Mucosa of rectum (tissue), 2 donors: ENCODE data around the gene LZTS3.
A peak's percentile ranks its signal among the peaks of the same experiment; 100 is the strongest.
"Not testable (repeated sequence)": the region's sequence is repeated elsewhere in the genome, so short reads cannot be mapped to it uniquely, and the experiment has no call there.

ENCODE experiments used
- H3K27ac ChIP-seq, 2 donors: one replicate each; pipeline ENCODE4 v1.7.0; 2013; ENCODE audit warnings: inconsistent platforms in 2 of 2, low read depth in 2 of 2, low read length in 2 of 2
- H3K27me3 ChIP-seq, 2 donors: one replicate each; pipeline ENCODE4 v1.7.0; 2013; ENCODE audit warnings: low read length in 2 of 2; ENCODE audit not compliant: control insufficient read depth in 2 of 2, insufficient read depth in 2 of 2
- H3K36me3 ChIP-seq, 2 donors: one replicate each; pipeline ENCODE4 v1.7.0; 2013; ENCODE audit warnings: low read length in 2 of 2; ENCODE audit not compliant: control insufficient read depth in 2 of 2, insufficient read depth in 2 of 2
- H3K4me1 ChIP-seq, 2 donors: one replicate each; pipeline ENCODE4 v1.7.0; 2013; ENCODE audit warnings: low read length in 2 of 2, mild to moderate bottlenecking in 1 of 2; ENCODE audit not compliant: control insufficient read depth in 2 of 2, insufficient read depth in 2 of 2
- H3K4me3 ChIP-seq, 2 donors: one replicate each; pipeline ENCODE4 v1.7.0; 2013; ENCODE audit warnings: low read length in 2 of 2
- H3K9ac ChIP-seq, 2 donors: one replicate each; pipeline ENCODE4 v1.7.0; 2013; ENCODE audit warnings: low read length in 2 of 2, low read depth in 1 of 2, mild to moderate bottlenecking in 1 of 2
- H3K9me3 ChIP-seq, 2 donors: one replicate each; pipeline ENCODE4 v1.7.0; 2013; ENCODE audit warnings: low read length in 2 of 2; ENCODE audit not compliant: control insufficient read depth in 2 of 2
- donor health status: healthy.
- donor health status: Normal muscosa, but diverticular disease.

Gene LZTS3

GRCh38 chr20:3172933-3173609 is at the start of gene LZTS3:
Gene LZTS3, minus strand, starts transcription at chr20:3173549. Its CDS starts 6,386 bp downstream, at chr20:3167163.
- peak within 1 kb of the TSS in 1 of 2 donors; percentile 1 for H3K27ac ChIP-seq
- peaks cover 9 to 15% of the 10 kb centered on the region in 2 donors for H3K27me3 ChIP-seq

GRCh38 chr20:3221398-3222226 is 48.3 kb upstream of the LZTS3 start:
- Histone ChIP-seq H3K36me3 (peaks cover 14 to 16% of the 10 kb centered on the region in 2 donors), H3K27me3 (no peaks in the 10 kb centered on the region), H3K4me3 (no peak overlapping the region), H3K4me1 (peaks cover 6 to 18% of the 10 kb centered on the region in 2 donors), H3K9ac (no peak overlapping the region), H3K9me3 (no peaks in the 10 kb centered on the region), H3K27ac (no peak overlapping the region)

More at GRCh38 chr20:3172933-3173609, at the start of gene LZTS3:
- Histone ChIP-seq H3K9ac (peak within 1 kb of the TSS; percentile 63), H3K9me3 (no peaks in the 10 kb centered on the region), H3K36me3 (no peaks in the 10 kb centered on the region), H3K4me3 (peak within 1 kb of the TSS; percentile 68 to 79), H3K4me1 (peaks cover 5 to 9% of the 10 kb centered on the region in 2 donors)

GRCh38 chr20:3218307-3218988 is 45.1 kb upstream of the LZTS3 start:
- no peak overlapping the region for H3K27ac ChIP-seq
- H3K9ac ChIP-seq: no peak overlapping the region

GRCh38 chr20:3215359-3215917 is 42.1 kb upstream of the LZTS3 start:
- not testable (repeated sequence) for H3K9me3 ChIP-seq, H3K27me3 ChIP-seq, H3K27ac ChIP-seq, H3K4me1 ChIP-seq, H3K4me3 ChIP-seq, H3K9ac ChIP-seq
- peaks cover 11 to 18% of the 10 kb centered on the region in 2 donors for H3K36me3 ChIP-seq

More at GRCh38 chr20:3218307-3218988, 45.1 kb upstream of the LZTS3 start:
- no peaks in the 10 kb centered on the region for H3K9me3 ChIP-seq
- H3K36me3 ChIP-seq: peaks cover 17 to 27% of the 10 kb centered on the region in 2 donors
- H3K27me3 ChIP-seq: no peaks in the 10 kb centered on the region
- peak overlapping the region in 1 of 2 donors; percentile 15 for H3K4me3 ChIP-seq
- H3K4me1 ChIP-seq: peaks cover 4 to 14% of the 10 kb centered on the region in 2 donors

- no peaks in the 10 kb centered on the region for H3K9me3 ChIP-seq
- H3K4me3 ChIP-seq: no peak overlapping the region
- H3K4me1 ChIP-seq: peaks cover 9 to 13% of the 10 kb centered on the region in 2 donors
- H3K27ac ChIP-seq: no peak overlapping the region
- H3K9ac ChIP-seq: no peak overlapping the region
- H3K36me3 ChIP-seq: peaks cover 11 to 18% of the 10 kb centered on the region in 2 donors
- no peaks in the 10 kb centered on the region for H3K27me3 ChIP-seq
Observed at GRCh38 chr20:3213226-3213625, 39.9 kb upstream of the LZTS3 start.

- Histone ChIP-seq H3K9me3 (no peaks in the 10 kb centered on the region), H3K9ac (peak overlapping the region; percentile 75 to 83), H3K4me1 (peaks cover 7 to 12% of the 10 kb centered on the region in 2 donors), H3K36me3 (peaks cover 9 to 16% of the 10 kb centered on the region in 2 donors), H3K27me3 (no peaks in the 10 kb centered on the region), H3K27ac (no peak overlapping the region), H3K4me3 (peak overlapping the region; percentile 91 to 97)
Observed at GRCh38 chr20:3210346-3210745, 37.0 kb upstream of the LZTS3 start.

GRCh38 chr20:3209946-3210317 is 36.6 kb upstream of the LZTS3 start:
- peak overlapping the region; percentile 75 to 83 for H3K9ac ChIP-seq
- peak overlapping the region in 1 of 2 donors; percentile 78 for H3K27ac ChIP-seq
- H3K9me3 ChIP-seq: no peaks in the 10 kb centered on the region
- H3K4me3 ChIP-seq: peak overlapping the region; percentile 91 to 97
- peaks cover 7 to 13% of the 10 kb centered on the region in 2 donors for H3K36me3 ChIP-seq
- no peaks in the 10 kb centered on the region for H3K27me3 ChIP-seq
- H3K4me1 ChIP-seq: peaks cover 7 to 12% of the 10 kb centered on the region in 2 donors

GRCh38 chr20:3209257-3209945 is 36.1 kb upstream of the LZTS3 start, which contains the start of gene ITPA:
Gene ITPA, plus strand, starts transcription at chr20:3209498. Its CDS starts 54 bp downstream, at chr20:3209552.
- H3K27ac ChIP-seq: peak within 1 kb of the TSS; percentile 64 to 78
- peak within 1 kb of the TSS; percentile 75 to 83 for H3K9ac ChIP-seq
- peak within 1 kb of the TSS; percentile 91 to 97 for H3K4me3 ChIP-seq
- H3K9me3 ChIP-seq: no peaks in the 10 kb centered on the region
- H3K4me1 ChIP-seq: peaks cover 7 to 12% of the 10 kb centered on the region in 2 donors
- H3K27me3 ChIP-seq: no peaks in the 10 kb centered on the region
- peaks cover 7 to 12% of the 10 kb centered on the region in 2 donors for H3K36me3 ChIP-seq

- H3K4me3 ChIP-seq: peak overlapping the region; percentile 91 to 97
- H3K9ac ChIP-seq: peak overlapping the region; percentile 75 to 83
- no peaks in the 10 kb centered on the region for H3K9me3 ChIP-seq
- H3K27me3 ChIP-seq: no peaks in the 10 kb centered on the region
- H3K27ac ChIP-seq: peak overlapping the region; percentile 64 to 78
- peaks cover 5 to 8% of the 10 kb centered on the region in 2 donors for H3K36me3 ChIP-seq
- H3K4me1 ChIP-seq: peaks cover 8 to 12% of the 10 kb centered on the region in 2 donors
Observed at GRCh38 chr20:3208786-3209256, 35.5 kb upstream of the LZTS3 start.
